Measurements from ENCODE around the gene FOXP4. TPM values are rescaled to one million over a fixed set of nuclear protein-coding genes. Genes with fewer than 3 reads are reported as not detected.

Gene FOXP4
- total and polyA plus RNA-seq, 2 of the 13 experiments (the other 11 are each of a cell fraction or from before 2014, with no cell fraction given): 11.0 to 12.4 TPM

GRCh38 chr6:41502917-41503671 lies 43.1 kb upstream of the FOXP4 start (continued):
- TF ChIP-seq HIC2 (CRISPR knock-in tag; IDR thresholded peaks at IDR 0.05; ENCODE audit: low read depth) (no peak), ZNF883 (CRISPR knock-in tag; IDR thresholded peaks at IDR 0.05; ENCODE audit: not compliant biosample characterization) (peak; percentile 67), KAT7 (CRISPR knock-in tag; IDR thresholded peaks at IDR 0.05; ENCODE audit: borderline replicate concordance) (no peak), RBFOX2 (IDR thresholded peaks at IDR 0.05; ENCODE audit: low read depth, low read length) (peak; percentile 45; the same call in 1 of the 2 replicates), HNRNPK (IDR thresholded peaks at IDR 0.05; ENCODE audit: low read depth, low read length, poor library complexity, severe bottlenecking) (no peak), ZNF589 (CRISPR knock-in tag; conservative IDR thresholded peaks at IDR 0.05) (no peak), ZNF18 (CRISPR knock-in tag; IDR thresholded peaks at IDR 0.05; ENCODE audit: insufficient replicate concordance) (no peak), ZBTB14 (CRISPR knock-in tag; IDR thresholded peaks at IDR 0.05) (peak; percentile 10; the same call in 1 of the 2 replicates)

Data from HepG2 (cell line).